ENCODE data around the gene ELN. TPM values are rescaled to one million over a fixed set of nuclear protein-coding genes. Genes with fewer than 3 reads are reported as not detected.

Gene ELN
- total and polyA plus RNA-seq, 9 of the 15 experiments (the other 6 are each of a cell fraction or from before 2014, with no cell fraction given), result 0.20 TPM; not detected in 8

- no peak for TF ChIP-seq ZNF318 (IDR thresholded peaks at IDR 0.05; ENCODE audit: borderline replicate concordance in 1 of 2, low read depth in 1 of 2)
Measured at GRCh38 chr7:73995330-73995729, 32.6 kb upstream of the ELN start (continued).
